Right lung (tissue), 10 donors: ENCODE results near the gene PPAT. TPM values are rescaled to one million over a fixed set of nuclear protein-coding genes. Genes with fewer than 3 reads are reported as not detected.
"Not testable (repeated sequence)": the region's sequence is repeated elsewhere in the genome, so short reads cannot be mapped to it uniquely, and the experiment has no call there.

Experiments used
- DNase-seq, 2 donors: peaks; one replicate each; pipeline ENCODE4 v3.0.0-alpha.2; 2013
- long read RNA-seq, 8 donors: transcript quantifications; one replicate each; lab custom pipeline, GENCODE V29; 2026
- polyA plus RNA-seq, 5 donors: library from polyadenylated mRNA; unstranded; fragments of 120-200 nt; gene quantifications; one replicate each; pipeline versions ENCODE4 v1.2.1 to v1.2.3, GENCODE V29; 2013; ENCODE audit warnings: inconsistent platforms in 1 of 5, low replicate concordance in 1 of 5; ENCODE audit not compliant: insufficient read length in 5 of 5, insufficient read depth in 1 of 5

PPAT gene
- 10 to 100 TPM; 18.1 to 31.3 (median 23.1) TPM for polyA plus RNA-seq
- long read RNA-seq, donor 1, full-length matches to known transcripts, result 3 of 11 reads
- long read RNA-seq, donor 1, partial matches to known transcripts, result 8 of 11 reads
- long read RNA-seq, donor 1, other reads (novel, unspliced or antisense), result 0 of 11 reads
- long read RNA-seq, donor 2, partial matches to known transcripts, result 8 of 12 reads
- long read RNA-seq, donor 2, other reads (novel, unspliced or antisense), result 0 of 12 reads
- long read RNA-seq, donor 3, transcript PPAT-201 (11 exons, 3,682 nt), result major isoform, 6 of 161 reads
- long read RNA-seq, donor 3, partial matches to known transcripts, result 120 of 161 reads
- long read RNA-seq, donor 3, other reads (novel, unspliced or antisense), result 35 of 161 reads
- long read RNA-seq, donor 4, full-length matches to known transcripts, result 2 of 2 reads
- long read RNA-seq, donor 4, partial matches to known transcripts, result 0 of 2 reads
- long read RNA-seq, donor 4, other reads (novel, unspliced or antisense), result 0 of 2 reads
- long read RNA-seq, donor 5, full-length matches to known transcripts, result 6 of 6 reads
- long read RNA-seq, donor 5, partial matches to known transcripts, result 0 of 6 reads
- long read RNA-seq, donor 5, other reads (novel, unspliced or antisense), result 0 of 6 reads
- long read RNA-seq, donor 6, partial matches to known transcripts, result 0 of 3 reads
- long read RNA-seq, donor 6, other reads (novel, unspliced or antisense), result 0 of 3 reads
- long read RNA-seq, donor 7, full-length matches to known transcripts, result 7 of 23 reads
- long read RNA-seq, donor 7, partial matches to known transcripts, result 16 of 23 reads
- long read RNA-seq, donor 7, other reads (novel, unspliced or antisense), result 0 of 23 reads
- long read RNA-seq, donor 8, partial matches to known transcripts, result 54 of 76 reads
- long read RNA-seq, donor 8, other reads (novel, unspliced or antisense), result 22 of 76 reads

- DNase-seq, result peak; percentile 98 to 99
These were observed at the start of gene PPAT for GRCh38 chr4:56435140-56435926. Gene PPAT, minus strand, starts transcription at chr4:56435615. Its CDS starts 138 bp downstream, at chr4:56435477.

GRCh38 chr4:56480691-56481090 lies 45.3 kb upstream of the PPAT start:
- DNase-seq, result no peak

- DNase-seq, result no peak
These were observed 41.8 kb upstream of the PPAT start for GRCh38 chr4:56477192-56477702.

DNA sequence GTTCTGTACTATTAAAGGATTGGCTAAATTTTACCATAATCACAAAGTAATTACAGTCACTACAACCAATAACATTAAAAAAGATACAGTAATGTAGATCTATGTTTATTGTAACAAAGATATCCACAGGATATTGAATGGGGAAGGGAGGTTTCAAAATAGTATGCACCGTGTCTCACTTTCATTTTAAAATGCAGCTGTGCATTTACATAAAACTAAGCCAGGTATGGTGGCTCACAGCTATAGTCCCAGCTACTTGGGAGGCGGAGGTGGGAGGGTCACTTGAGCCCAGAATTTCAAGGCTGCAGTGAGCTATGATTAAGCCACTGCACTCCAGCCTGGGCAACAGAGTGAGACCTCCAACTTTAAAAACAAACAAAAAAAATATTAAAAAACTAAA lies 40.5 kb upstream of the PPAT start:
- DNase-seq, result no peak

GRCh38 chr4:56469489-56470210 lies 34.2 kb upstream of the PPAT start:
- DNase-seq, result no peak

DNA sequence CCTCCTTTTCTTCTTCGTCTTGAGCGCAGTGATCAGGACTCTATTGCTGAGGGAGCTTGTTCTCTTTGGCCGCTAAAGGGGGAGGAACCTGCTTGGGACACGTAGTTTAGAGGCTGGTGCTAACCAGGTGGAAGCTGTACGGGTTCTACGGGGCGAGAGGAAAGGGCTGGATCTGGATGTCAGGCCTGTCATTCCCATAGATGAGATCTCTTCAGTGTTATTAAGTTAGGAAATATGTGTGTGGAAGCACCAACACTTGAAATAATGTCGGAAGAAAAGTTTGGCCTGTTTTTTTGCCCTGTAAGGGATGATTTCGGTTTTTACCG lies 32.6 kb upstream of the PPAT start:
- peak in 1 of 2 donors; percentile 29 for DNase-seq

DNA sequence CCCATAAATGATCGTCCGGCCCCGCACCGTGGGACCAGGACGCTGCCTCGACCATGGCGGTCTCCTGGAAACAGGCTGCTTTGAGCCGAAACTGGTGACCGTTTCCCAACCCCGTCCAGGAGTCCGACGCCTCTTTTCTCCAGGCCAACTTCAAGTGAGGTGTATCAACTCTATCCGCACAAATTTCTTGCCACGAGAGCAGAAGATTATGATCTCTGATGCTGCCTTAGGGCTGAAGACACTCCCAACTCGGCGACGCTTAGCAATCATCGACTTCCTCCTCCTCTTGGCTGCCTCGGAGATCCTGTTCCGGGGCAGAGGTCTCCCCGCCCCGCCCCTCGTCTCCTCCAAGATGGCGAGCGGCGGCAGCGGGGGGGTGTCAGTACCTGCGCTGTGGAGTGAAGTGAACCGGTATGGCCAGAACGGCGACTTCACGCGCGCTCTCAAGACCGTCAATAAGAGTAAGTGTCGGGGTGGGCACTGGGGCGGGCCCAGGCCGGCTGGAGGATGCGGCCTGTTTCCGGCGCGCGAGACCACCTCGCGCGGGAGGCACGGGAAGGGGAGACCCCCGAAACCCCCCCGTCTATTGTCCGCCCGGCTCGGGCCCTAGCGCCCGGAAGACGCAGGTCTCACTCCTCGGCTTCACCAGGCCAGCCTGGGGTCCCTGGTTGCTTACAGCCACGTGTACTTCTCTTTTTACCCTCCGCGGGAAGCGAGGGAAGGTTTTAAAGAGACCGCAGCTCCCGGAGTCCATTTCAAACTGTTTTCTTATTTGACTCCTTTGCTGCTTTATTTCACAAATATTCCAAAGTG lies 32.1 kb upstream of the PPAT start, which contains the start of gene SRP72:
TSS of gene SRP72 (plus strand) at position 334 of the 813 bp plus-strand sequence. CDS start at position 353, 19 bp downstream.
- peak; percentile 90 to 91 for DNase-seq

DNA sequence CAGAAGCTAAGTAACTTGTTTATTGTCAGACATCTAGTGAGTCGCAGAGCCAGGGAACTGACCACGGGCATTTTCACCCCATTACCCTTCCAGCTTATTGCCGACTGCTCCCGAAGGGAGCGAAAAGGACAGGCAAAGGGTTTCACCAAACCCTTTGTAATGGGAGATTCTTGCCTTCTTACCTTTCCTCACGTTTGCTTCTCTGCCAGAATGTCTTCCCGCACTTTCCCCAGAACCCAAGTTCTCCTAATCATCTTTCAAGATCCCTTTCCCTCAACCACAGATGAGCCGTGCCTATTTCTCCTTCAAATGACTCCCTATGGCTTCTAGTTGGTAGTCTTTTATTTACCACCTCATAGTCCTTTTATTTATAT lies 31.5 kb upstream of the PPAT start:
- peak in 1 of 2 donors; percentile 11 for DNase-seq

- DNase-seq, result peak; percentile 6 to 9
These were observed 30.9 kb upstream of the PPAT start for GRCh38 chr4:56466296-56466761.

GRCh38 chr4:56465599-56466295 lies 30.3 kb upstream of the PPAT start:
- DNase-seq, result peak in 1 of 2 donors; percentile 4

GRCh38 chr4:56464581-56464980 lies 29.2 kb upstream of the PPAT start:
- DNase-seq, result no peak

DNA sequence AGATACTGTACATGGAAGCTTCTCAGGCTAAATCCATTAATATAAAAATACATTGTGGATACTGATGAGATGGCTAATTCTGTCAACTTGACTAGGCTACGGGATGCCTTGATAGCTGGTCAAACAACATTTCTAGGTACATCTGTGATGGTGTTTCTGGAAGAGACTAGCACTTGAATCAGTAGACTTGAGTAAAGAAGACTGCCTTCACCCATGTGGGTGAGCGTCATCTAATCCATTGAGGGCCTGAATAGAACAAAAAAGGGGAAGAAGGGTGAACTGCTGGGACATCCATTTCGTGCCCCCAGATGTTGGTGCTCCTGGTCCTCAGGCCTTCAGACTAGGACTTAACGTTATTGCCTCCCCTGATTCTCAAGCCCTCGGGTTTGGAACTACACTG lies 28.3 kb upstream of the PPAT start:
- no peak for DNase-seq

GRCh38 chr4:56462157-56462556 lies 26.7 kb upstream of the PPAT start:
- DNase-seq, result no peak

- DNase-seq, result no peak
These were observed 24.7 kb upstream of the PPAT start for GRCh38 chr4:56460085-56460484.

DNA sequence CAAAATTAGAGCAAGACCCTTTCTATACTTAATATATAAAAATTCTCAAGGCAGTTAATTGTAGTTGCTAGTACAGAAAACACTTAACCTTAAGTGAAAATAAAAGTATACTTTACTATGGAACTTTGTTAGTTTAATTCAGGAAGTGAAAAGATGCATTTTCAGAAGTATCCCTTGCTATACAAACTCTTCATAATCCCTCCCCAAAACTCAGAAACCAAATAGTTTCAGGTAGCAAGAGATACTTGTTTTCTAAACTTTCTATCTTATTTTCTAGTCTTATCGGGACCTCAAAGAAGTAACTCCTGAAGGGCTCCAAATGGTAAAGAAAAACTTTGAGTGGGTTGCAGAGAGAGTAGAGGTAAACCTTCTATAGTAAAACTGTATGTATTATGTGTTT lies 14.9 kb upstream of the PPAT start:
- no peak for DNase-seq

- not testable (repeated sequence) for DNase-seq
These were observed 14.1 kb upstream of the PPAT start for GRCh38 chr4:56449475-56449874.

- DNase-seq, result no peak
These were observed 12.9 kb upstream of the PPAT start for GRCh38 chr4:56448301-56448700.

DNA sequence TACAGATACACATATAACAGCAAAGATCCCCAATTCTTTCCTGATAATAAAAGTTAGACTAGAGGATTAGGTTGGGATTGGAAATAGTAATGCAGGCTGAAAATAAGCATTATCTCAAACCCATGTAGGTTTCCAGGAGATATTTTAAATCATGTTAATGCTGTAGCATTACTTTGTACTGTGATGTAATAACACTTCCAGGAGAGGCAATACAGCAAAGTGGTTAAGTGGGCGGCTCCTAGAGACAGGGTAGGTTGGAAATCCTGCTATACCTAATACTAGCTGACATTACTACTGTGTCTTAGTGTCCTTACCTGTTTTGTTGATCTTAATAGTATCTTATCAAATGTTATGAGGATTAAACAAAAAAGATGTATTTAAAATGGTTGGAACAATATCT lies 10.3 kb upstream of the PPAT start:
- no peak for DNase-seq

- no peak for DNase-seq
These were observed 9.3 kb upstream of the PPAT start for GRCh38 chr4:56444719-56445118.
